LNCaP clone FGC (cell line): ENCODE results near the gene TLR4.

Source experiments
- DNase-seq: peaks from one replicate; pipeline ENCODE4 v3.0.0-alpha.2; 2011; ENCODE audit warnings: low read depth
- H3K4me3 ChIP-seq: 2 replicates; pipeline ENCODE4 v1.5.1; 2011; ENCODE audit warnings: mild to moderate bottlenecking, low read depth, low read length, control low read depth
- TF ChIP-seq, protein P1 (sequence below): IDR thresholded peaks from 2 replicates; pipeline ENCODE4 v1.5.1; 2012; ENCODE audit warnings: mild to moderate bottlenecking; ENCODE audit not compliant: control insufficient read depth, insufficient read depth; ENCODE audit errors: extremely low read depth

TLR4 gene

DNA sequence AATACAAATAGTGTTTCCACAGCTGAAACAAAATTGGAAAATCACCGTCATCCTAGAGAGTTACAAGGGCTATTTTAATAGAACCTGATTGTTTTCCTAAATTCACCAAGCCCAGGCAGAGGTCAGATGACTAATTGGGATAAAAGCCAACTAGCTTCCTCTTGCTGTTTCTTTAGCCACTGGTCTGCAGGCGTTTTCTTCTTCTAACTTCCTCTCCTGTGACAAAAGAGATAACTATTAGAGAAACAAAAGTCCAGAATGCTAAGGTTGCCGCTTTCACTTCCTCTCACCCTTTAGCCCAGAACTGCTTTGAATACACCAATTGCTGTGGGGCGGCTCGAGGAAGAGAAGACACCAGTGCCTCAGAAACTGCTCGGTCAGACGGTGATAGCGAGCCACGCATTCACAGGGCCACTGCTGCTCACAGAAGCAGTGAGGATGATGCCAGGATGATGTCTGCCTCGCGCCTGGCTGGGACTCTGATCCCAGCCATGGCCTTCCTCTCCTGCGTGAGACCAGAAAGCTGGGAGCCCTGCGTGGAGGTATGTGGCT lies at the start of gene TLR4:
TSS of gene TLR4 (plus strand) at position 380 of the 552 bp plus-strand sequence. CDS start at position 450, 70 bp downstream.
- DNase-seq = no peak
- TF ChIP-seq, protein P1, sequence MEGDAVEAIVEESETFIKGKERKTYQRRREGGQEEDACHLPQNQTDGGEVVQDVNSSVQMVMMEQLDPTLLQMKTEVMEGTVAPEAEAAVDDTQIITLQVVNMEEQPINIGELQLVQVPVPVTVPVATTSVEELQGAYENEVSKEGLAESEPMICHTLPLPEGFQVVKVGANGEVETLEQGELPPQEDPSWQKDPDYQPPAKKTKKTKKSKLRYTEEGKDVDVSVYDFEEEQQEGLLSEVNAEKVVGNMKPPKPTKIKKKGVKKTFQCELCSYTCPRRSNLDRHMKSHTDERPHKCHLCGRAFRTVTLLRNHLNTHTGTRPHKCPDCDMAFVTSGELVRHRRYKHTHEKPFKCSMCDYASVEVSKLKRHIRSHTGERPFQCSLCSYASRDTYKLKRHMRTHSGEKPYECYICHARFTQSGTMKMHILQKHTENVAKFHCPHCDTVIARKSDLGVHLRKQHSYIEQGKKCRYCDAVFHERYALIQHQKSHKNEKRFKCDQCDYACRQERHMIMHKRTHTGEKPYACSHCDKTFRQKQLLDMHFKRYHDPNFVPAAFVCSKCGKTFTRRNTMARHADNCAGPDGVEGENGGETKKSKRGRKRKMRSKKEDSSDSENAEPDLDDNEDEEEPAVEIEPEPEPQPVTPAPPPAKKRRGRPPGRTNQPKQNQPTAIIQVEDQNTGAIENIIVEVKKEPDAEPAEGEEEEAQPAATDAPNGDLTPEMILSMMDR = no peak
- no peak within 1 kb of the TSS for H3K4me3 ChIP-seq

DNA sequence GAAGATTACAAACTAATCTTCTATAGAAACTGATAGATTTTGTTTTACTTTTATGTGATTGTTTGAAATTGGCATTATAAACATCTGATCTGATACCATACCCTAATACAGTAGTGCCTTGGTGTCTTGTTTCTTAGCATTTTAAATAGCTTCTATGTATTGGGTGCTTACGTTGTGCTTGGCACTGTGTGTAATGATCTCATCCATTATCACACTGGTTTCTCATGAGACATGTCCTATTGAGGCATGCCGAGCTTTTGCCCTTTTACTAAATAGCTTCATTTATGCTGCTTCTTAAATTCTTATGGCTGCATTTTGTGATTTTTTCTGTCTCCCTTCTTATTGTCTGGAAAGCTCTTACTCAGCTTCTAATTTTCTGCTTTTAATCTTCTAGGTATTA lies 48.2 kb upstream of the TLR4 start:
- TF ChIP-seq, protein P1 = no peak
- H3K4me3 ChIP-seq = no peak overlapping the region
- DNase-seq = no peak

DNA sequence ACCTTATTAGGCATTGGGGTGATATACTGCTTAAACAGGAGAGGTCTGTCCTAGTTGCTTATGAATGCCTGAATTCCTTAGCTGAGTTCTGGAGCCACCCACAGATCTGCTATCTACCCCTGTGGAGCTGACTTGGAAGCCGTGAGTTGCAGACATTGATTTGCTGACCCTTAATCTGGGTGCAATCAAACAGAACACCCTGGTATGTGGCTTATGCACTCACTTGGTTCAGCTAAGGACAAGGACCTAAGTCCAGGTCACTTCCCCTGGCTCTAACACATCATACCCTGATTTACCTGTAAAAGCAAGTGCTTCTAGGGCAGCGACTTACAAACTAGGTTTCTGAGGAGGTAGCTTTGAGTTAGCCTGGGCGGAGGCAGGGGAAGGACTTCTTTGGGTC lies 41.6 kb upstream of the TLR4 start:
- H3K4me3 ChIP-seq = no peak overlapping the region
- TF ChIP-seq, protein P1 = no peak
- no peak for DNase-seq

DNA sequence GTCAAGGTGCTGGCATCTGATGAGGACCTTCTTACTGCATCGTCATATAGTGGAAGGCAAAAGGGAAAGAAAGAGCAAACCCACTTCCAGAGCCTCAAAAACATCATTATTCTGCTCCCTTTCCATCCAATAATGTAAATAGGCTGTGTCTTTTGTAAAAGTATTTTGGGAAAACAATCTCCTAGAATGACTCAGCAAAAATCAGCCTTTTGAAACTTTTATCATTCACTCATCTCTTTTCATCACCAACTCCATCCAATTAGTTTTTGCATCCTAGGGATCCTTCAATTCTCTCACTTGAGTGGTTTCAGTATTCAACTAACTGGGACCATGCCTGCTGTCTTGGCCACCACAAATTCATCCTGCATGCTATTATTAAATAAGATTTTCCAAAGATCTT lies 39.8 kb upstream of the TLR4 start:
- no peak overlapping the region for H3K4me3 ChIP-seq
- DNase-seq = no peak
- TF ChIP-seq, protein P1 = no peak

DNA sequence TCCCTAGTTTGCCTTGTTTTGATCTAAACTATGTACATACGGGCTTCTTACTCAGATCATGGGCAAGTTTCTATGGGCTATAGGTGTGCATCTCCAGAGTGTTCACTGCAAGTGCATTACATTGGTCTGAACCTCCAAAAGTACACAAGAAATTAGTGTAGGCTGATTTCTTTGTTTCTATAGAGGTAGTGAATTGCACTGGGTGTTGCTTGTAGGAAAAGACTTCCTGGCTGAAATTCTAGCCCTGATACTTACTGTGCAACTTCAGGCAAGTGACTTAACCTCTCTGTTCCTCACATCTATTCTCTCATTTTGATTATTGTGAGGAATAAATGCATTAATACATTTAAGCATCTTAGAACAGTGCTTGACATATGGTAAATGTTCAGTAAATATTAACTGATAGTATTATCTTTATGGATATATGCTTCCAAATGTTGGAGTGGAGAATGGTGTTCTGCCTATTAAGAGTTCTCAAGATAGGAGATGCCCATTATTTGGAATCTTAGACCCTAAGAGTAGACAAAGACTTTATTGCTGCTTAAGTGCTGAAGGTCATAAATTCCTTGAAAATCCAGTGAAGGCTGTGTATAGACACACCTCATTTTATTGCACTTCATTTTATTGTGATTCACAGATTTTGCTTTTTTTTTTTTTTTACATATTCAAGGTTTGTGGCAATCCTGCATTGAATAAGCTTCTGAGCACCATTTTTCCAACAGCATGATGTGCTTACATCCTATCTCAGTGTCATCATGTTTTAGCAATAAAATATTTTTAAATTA lies 38.4 kb upstream of the TLR4 start:
- DNase-seq = no peak
- TF ChIP-seq, protein P1 = no peak

DNA sequence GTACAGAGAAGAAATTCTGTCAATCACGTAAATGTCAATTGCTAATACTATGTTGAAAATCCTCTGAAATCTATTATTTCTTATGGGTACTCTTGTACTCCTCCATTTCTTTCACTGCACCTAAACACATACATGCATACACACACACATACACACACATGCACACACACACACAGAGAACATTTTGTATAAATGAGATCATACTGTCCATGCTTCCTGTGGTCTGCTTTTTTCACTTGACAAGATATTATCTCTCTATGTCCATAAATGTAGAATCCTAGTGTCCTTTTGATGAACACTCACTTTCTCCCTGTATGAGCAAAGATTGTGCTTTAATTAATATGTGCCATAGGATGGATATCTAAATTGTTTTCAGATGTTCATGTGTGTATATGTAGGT lies 32.7 kb upstream of the TLR4 start:
- DNase-seq = no peak
- TF ChIP-seq, protein P1 = no peak
- H3K4me3 ChIP-seq = no peak overlapping the region

More for the DNA sequence above, 38.4 kb upstream of the TLR4 start:
- no peak overlapping the region for H3K4me3 ChIP-seq
